OCI-LY7 (cell line): ENCODE results near the gene MGMT.

Experiments used
- CTCF ChIP-seq: fragments of 200-600 bp; sonication (generic); conservative IDR thresholded peaks from 2 replicates; pipeline ENCODE4 v1.5.1; 2014; ENCODE audit warnings: mild to moderate bottlenecking, antibody characterized with exemption, low read length, moderate library complexity, mixed read lengths
- EZH2phosphoT487 ChIP-seq: fragments of 200-600 bp; sonication (generic); IDR thresholded peaks from 2 replicates; pipeline ENCODE4 v1.6.1; 2018; ENCODE audit warnings: low read depth, borderline replicate concordance, mild to moderate bottlenecking, mixed run types, antibody characterized with exemption, low read length, moderate library complexity, mixed read lengths

- TF ChIP-seq CTCF (no peak), EZH2phosphoT487 (no peak)
Observed at GRCh38 chr10:129444359-129444758, 22.7 kb upstream of the MGMT start.
